ENCODE measurements around the gene VPS37C.
"Not testable (repeated sequence)": the region's sequence is repeated elsewhere in the genome, so short reads cannot be mapped to it uniquely, and the experiment has no call there.

Gene VPS37C

DNA sequence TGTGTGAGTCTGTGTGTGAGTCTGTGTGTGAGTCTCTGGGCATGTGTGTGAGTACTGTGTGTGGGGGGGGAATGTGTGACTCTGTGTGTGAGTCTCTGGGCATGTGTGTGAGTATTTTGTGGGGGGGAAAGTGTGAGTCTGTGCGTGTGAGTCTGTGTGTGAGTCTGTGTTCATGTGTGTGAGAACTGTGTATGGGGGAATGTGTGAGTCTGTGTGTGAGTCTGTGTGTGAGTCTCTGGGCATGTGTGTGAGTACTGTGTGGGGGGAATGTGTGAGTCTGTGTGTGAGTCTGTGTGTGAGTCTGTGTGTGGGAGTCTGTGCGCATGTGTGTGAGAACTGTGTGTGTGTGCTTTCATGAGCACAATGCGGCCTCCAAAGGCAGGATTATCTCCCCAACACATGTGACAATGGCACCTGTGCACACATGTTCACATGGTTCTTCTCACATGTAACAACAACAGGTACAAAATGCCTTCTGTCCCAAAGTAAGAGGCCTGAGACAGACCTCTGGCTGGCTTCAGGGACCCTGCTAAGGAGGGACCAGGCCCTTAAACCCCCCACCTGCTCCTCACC, 57.3 kb downstream of the VPS37C start:
- in situ Hi-C loops (cut with MboI; ENCODE audit: low sequenced_read_pairs): no loop called here

DNA sequence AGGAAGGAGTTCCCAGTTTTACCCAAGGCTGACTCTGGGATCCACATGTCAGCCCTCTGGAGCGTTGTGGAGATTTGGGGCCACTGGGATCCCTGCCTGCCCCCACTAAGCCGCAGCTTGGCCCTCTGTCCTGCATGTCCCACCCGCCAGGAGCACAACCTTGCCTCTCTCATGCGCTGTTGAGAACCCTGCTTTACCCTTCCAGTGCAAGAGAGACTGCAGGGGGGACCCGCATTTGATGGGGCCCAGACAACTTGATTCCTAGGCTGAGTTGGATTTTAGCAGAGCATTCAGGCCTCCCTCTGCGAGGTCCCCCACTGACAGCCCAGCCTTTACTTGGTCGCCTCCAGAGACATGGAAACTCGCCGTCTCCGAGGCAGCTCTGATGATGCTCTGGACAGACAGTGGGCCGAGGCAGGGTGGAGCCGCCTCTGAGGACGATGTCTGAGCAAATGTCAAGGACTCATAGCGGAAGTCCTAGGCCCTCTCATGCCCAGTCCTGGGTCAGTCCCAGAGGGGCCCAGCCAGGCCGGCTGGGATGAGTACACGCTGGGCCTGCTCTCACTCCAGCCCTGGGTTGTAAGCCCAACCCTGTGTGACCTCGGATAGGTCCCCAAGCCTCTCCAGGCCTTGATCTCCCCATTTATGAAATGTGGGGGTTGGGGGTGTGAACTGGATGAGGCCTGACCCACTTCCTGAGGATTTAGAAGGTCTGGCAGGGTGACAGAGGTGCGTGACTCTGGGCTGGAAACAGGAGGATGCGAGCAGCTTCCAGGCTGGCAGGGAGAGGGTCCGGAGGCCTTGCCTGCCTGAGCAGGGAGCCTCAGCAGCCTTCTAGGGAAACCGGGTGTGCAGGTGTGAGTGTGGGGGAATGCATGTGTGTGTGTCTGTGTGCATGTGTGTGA, 58.3 kb downstream of the VPS37C start:
- in situ Hi-C loops (cut with MboI; ENCODE audit: low sequenced_read_pairs): no loop called here

DNA sequence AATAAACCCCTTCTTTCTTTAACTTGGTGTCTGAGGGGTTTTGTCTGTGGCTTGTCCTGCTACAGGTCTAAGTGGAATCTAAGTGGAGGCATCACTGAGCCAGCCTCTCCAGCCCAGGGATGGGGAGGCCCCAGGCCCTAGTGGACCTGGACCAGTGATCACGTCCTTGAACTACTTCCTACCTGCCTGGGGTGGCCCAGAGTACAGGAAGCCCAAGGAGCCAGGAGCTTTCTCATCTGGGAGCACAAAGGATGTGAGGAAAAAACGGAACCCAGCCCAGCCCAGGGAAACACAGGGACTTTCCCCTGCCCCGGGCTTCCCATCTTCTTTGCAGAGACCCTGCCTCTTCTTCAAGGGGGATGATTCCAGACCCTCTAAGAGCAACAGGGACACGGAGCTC, 62.4 kb downstream of the VPS37C start:
- in situ Hi-C loops (cut with MboI; ENCODE audit: low sequenced_read_pairs): no loop called here

DNA sequence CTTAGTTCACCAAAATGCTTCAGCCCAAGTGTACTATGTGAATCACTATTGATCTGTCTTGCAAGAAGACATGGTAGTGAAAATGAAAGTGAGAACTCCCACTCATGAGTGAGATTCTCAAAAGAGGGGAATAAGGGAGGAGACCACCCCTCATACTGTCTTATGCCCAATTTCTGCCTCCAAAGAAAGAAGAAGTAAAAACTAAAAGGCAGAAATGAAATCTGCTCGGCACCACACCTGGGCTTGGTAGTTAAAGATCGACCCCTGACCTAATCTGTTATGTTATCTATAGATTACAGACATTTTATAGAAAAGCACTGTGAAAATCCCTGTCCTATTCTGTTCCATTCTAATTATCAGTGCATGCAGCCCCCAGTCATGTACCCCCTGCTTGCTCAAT, 63.0 kb downstream of the VPS37C start:
- in situ Hi-C loops (cut with MboI; ENCODE audit: low sequenced_read_pairs): not testable (repeated sequence)

GRCh38 chr11:61095021-61095420, 66.2 kb downstream of the VPS37C start:
- in situ Hi-C loops (cut with MboI; ENCODE audit: low sequenced_read_pairs): no loop called here

DNA sequence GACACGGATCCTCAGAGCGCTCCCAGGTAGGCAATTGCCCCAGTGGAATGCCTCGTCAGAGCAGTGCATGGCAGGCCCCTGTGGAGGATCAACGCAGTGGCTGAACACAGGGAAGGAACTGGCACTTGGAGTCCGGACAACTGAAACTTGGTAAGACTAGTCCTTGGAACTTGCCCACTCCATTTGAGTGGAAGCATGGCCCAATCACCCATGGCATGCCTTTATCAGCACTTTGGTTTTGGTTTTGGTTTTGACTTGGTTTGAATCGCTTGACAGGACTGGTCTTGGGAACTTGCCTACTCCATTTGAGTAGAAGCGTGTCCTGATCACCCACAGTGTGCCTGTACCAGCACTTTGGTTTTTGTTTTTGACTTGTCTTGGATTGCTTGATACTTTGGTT, 67.1 kb downstream of the VPS37C start:
- in situ Hi-C loops (cut with MboI; ENCODE audit: low sequenced_read_pairs): not testable (repeated sequence)

DNA sequence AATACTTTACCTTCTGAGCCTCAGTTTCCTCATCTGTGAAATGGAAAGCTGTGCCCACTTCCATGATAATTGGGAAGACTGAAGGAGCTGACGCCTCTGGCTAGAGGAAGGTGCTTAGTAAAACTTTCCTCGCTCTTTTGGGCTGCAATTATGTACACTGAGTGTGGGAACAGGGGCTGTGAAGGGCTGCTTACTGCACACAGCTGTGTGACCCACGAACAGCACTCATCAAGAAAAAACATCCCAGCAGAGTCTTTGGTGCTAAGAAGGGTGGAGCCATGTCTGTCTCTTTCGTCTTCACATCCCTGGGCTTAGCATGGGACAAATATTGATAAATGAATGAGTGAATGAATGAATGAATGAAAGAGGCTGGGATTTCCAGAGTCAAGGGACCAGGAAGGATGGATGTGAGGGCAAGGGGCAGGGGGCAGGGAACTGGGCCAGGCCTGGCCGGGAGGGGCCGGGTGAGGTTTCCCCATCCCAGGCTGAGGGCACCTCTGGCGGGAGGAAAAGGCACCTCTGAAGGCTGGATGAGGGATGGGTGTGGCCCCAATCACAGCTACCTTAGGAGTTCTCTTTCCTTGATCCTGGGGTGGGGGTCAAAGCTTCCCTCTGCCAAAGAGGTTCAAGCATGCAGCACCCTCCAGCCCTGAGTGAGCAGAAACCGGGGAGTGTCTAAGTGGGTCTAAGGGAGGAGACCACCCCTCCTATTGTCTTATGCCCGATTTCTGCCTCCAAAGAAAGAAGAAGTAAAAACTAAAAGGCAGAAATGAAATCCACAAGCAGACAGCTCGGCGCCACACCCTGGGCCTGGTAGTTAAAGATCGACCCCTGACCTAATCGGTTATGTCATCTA, 68.1 kb downstream of the VPS37C start:
- in situ Hi-C loops (cut with MboI; ENCODE audit: low sequenced_read_pairs): no loop called here

DNA sequence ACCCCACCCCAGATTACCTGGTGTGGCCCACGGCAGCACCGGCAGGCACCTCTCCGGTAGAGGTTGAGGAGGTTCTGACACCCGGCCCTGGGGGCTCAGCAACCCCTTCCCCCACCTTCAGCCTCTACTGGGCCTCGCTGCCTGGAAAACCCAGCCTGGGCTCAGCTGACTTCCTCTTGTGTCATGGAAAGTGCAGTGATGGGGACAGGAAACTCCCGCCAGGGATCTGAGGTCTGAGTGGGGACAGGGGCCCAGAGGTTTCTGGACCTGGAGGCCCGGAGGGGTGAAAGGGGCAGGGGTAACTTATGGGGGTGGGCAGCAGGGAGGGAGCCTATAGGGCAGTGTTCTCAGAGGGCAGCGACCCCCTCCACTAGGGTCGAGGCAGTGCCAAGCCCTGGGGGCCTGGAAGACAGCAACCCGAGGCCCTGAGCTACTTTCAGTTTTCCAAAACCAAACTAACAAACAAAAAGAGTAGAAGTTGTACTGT, 68.9 kb downstream of the VPS37C start:
- in situ Hi-C loops (cut with MboI; ENCODE audit: low sequenced_read_pairs): no loop called here

DNA sequence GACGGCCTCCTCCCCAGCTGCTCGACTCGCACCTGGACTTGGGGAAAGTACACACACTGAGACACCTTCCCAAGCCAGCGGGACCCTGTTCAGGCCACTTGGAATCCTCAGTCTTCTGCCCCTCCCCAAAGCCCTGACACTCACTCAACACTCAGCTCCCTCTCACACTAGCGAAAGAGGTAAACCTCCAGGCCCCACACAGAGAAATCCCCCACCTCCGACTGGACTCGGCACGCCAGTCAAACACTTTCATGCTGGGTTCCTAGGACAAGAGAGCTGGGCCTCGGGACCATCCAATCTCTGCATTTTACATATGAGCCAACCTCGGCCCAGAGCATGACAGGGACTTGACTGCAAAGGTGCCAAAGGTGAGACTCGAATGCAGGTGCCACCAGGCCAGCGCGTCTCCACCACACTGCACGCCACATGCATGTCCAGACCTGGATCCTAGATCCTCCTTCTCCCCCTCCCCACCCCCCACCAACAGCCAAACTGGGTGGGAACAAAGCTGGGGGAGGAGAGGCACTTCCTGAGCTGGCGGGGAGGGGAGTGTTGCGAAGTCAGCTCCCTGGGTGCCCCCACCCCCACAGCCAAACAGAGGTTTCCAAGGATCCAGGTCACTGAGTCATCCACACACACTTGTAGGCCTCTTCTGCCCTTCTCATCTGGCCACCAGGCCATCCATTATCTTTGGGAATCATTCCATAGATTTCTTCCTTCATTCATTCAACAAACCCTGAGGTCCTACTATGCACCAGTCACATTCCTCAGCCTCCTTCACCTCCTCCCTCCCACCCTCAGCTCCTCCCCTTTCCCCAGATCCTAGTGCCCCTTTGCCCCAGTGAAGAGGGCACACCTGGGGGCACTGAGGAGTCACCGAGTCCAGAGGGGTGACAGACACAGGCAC, 69.6 kb downstream of the VPS37C start:
- in situ Hi-C loops (cut with MboI; ENCODE audit: low sequenced_read_pairs): no loop called here

GRCh38 chr11:61090982-61091372, 70.2 kb downstream of the VPS37C start:
- in situ Hi-C loops (cut with MboI; ENCODE audit: low sequenced_read_pairs): no loop called here

DNA sequence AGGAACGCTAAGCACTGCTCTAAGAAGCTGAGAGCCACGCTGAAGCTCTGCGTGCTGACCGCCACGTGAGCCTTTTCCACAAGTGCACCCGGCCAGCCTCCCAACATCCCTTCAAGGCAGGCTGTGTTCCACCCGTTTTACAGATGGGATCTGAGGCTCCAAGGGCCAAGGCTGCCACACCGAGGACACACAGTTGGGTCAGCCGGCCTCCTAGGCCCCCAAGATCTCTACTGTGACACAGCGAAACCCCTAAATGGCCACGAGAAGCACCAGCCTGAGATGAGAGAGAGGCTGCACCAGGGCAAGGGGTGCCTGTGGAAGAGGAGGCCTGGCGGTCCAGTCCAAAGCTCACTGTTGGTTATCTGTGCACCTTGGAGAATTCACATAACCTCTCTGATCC, 70.7 kb downstream of the VPS37C start:
- in situ Hi-C loops (cut with MboI; ENCODE audit: low sequenced_read_pairs): no loop called here

DNA sequence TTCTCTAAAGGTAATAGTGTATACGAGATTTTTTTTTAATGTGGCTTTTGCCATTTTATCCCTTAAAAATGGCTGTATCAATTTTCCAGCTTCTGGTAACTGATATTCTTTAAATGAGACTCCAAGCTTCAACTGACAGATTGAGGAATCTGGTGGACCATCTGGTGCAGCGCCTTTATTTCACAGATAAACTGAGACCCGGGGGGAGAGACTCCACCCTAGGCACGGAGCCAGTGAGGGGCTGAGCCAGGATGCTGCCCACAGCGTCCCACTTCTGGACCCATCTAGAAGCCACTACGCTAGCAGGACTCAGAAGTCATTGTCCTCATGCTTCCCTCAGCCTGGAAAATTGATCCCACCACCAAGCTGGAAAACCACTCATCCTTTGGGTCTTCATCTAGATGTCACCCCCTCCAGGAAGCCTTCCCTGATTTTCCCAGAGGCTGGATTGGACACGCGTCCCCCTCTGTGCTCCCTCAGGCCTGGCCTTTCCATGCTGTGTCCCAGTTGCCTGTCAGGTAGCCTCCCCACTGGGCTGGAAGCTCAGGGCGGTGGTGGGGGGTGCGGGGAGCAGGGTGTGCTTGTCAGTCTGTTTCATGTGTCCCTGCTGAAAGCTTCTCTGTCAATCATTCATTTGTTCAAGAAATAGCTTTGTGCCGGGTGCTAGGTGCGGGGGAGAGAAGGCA, 71.3 kb downstream of the VPS37C start:
- in situ Hi-C loops (cut with MboI; ENCODE audit: low sequenced_read_pairs): no loop called here

DNA sequence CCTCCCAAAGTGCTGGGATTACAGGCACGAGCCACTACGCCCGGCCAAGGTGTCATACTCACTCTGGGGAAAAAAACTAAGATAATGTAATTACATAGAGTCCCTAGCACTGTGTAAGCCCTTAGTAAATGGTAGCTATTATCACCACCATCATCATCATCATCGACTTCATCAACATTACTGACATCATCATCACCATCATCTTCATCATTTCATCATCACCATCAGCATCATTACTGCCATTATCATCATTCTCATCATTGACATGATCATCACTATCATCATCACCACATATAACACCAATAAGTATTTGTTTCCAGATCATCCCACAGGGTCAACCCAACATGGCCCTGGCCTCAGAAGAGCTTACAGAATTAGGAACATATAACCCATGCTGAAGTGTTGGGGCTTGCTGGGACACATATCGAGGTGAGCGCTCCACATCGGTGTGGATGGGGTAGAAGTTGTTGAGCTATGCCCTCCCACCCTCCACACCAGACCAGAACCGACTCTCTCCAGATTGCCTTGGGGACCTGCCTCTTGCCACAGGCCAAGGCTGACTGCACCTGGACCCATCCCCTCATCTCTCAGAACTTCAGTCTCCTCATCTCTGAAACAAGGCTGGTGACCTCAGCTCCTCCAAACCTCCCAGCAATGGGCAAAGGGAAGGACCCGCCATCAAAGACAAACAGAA, 73.7 kb downstream of the VPS37C start:
- in situ Hi-C loops (cut with MboI; ENCODE audit: low sequenced_read_pairs): no loop called here

- in situ Hi-C loops (cut with MboI; ENCODE audit: low sequenced_read_pairs): no loop called here
These were observed 77.6 kb downstream of the VPS37C start for GRCh38 chr11:61083601-61084147.

DNA sequence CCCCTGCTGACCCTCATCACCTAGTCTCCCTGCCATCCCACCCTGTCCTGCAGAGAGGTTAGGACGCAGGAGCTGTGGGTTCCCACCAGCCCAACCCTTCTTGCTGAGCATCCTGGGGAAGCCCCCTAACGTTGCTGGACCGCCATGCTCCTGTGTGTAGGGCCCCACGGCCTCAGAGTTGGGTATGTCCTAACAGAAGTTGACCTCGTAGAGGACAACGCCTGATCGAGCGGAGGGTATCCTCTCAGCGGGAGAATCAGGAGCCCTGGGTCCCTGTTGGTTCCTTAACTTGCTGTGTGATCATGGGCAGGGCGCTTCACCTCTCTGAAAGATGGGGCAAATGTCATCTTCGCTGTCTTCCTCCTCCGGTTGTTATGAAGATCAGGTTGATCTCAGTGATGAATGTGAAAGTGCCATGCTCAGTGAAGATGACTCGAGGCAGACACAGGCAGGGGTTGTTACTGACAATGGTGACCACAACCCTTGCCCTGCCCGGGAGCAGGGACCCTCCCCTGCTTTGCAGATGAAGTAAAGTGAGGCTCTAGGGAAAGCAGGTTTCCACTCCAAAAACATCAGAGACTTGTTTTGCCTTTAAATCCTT, 78.2 kb downstream of the VPS37C start:
- in situ Hi-C loops (cut with MboI; ENCODE audit: low sequenced_read_pairs): no loop called here

- in situ Hi-C loops (cut with MboI; ENCODE audit: low sequenced_read_pairs): no loop called here
These were observed 79.0 kb downstream of the VPS37C start for GRCh38 chr11:61082062-61082870.

- in situ Hi-C loops (cut with MboI; ENCODE audit: low sequenced_read_pairs): no loop called here
These were observed 80.1 kb downstream of the VPS37C start for GRCh38 chr11:61080986-61081590.
